GM13976 (cell line): ENCODE data around the gene SFMBT2.

Experiments used
- DNase-seq: peaks from one replicate; pipeline ENCODE4 v3.0.0; 2012; ENCODE audit warnings: low spot score
- in situ Hi-C: fragments of 300-500 bp; cut with MboI; formaldehyde crosslinking; loops from one replicate; pipeline ENCODE4 v1.12.0; 2022; ENCODE audit warnings: low sequenced_read_pairs, mixed read lengths, inconsistent platforms; ENCODE audit not compliant: unreplicated experiment
- TF ChIP-seq, protein P1 (sequence below): IDR thresholded peaks from 2 replicates; pipeline ENCODE4 v1.5.1; 2012; ENCODE audit warnings: borderline replicate concordance, mild to moderate bottlenecking; ENCODE audit not compliant: insufficient read depth; ENCODE audit errors: extremely low read depth, missing control alignments, control extremely low read depth

Gene SFMBT2

DNA sequence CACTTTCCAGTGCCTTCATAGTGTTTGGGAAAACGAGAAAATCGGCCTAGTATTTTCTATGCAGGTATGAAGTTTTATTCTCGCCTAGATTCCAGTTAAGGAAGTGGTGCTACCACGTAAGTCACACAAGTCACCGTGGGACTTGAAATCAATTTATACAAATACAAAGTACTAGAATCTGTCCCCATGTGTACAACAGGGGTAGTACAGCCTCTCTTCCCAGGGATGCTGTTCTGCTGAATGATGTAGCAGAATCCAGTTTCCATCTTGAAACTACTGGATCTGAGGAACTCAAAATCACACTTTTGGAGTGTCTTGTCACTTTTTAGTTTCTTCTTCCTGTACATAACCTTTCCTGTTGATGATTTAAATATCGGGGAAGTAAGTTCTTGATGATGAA, 129.4 kb downstream of the SFMBT2 start:
- in situ Hi-C loops, result no loop called here
- TF ChIP-seq, protein P1, sequence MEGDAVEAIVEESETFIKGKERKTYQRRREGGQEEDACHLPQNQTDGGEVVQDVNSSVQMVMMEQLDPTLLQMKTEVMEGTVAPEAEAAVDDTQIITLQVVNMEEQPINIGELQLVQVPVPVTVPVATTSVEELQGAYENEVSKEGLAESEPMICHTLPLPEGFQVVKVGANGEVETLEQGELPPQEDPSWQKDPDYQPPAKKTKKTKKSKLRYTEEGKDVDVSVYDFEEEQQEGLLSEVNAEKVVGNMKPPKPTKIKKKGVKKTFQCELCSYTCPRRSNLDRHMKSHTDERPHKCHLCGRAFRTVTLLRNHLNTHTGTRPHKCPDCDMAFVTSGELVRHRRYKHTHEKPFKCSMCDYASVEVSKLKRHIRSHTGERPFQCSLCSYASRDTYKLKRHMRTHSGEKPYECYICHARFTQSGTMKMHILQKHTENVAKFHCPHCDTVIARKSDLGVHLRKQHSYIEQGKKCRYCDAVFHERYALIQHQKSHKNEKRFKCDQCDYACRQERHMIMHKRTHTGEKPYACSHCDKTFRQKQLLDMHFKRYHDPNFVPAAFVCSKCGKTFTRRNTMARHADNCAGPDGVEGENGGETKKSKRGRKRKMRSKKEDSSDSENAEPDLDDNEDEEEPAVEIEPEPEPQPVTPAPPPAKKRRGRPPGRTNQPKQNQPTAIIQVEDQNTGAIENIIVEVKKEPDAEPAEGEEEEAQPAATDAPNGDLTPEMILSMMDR, result no peak
- no peak for DNase-seq

DNA sequence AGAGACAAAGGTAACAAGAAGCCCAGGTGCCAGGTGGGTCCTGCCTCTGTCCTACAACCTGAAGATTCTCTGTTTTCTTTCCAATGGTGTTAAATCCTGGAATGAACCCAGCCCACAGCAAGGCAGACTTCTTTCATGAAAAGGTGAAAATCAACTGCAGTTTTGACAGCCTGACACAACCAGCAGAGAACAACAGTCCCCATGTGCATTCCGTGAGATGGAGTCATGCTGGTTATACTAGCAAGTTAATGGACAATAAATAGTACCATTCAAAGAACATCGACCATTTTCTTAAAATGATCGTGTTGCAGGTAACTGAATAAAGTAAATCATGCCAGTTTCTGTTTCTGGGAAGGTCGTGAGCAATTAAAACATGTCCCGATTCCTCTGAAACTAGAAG, 131.5 kb downstream of the SFMBT2 start:
- no peak for DNase-seq
- in situ Hi-C loops, result no loop called here
- TF ChIP-seq, protein P1, result no peak

DNA sequence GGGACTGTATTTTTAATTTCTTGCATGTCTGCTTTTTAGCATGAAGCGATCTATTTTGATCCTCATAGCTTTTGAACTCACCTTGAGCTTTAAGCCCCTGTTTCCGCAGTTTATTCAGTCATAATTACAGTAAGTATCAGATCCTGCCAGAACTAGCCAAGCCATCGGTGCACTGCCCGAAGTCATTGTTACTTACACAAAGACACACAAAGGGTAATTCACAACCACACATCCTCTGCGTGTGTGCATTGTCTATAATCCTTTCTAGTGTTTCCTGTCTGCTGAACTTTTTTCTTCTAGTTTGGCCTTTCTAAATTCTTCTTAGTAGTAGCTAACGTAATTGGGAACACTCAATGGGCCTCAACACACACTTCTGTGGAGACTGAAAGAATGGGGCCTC, 133.0 kb downstream of the SFMBT2 start:
- in situ Hi-C loops, result no loop called here

DNA sequence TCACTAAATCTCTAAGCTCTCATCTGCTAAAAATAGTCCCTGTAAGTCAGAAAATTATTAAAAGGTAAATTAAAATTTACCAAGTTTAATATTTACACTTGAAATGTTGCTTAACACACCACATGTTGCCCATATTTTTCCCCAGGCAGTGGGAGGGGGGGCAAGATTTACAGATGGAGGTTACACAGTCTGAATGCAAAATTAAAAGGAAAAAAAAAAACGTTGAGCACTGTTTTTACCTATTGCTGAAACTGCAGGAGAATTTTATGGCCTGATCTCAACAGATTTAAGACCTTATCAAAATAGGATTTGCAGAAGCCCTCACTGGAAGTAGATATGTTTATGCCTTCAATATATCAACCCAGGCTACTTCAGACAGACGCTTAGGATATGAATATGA, 133.4 kb downstream of the SFMBT2 start:
- in situ Hi-C loops, result no loop called here
- TF ChIP-seq, protein P1, result no peak
- no peak for DNase-seq

More for the DNA sequence above, 133.0 kb downstream of the SFMBT2 start:
- DNase-seq, result no peak
- TF ChIP-seq, protein P1, result no peak

DNA sequence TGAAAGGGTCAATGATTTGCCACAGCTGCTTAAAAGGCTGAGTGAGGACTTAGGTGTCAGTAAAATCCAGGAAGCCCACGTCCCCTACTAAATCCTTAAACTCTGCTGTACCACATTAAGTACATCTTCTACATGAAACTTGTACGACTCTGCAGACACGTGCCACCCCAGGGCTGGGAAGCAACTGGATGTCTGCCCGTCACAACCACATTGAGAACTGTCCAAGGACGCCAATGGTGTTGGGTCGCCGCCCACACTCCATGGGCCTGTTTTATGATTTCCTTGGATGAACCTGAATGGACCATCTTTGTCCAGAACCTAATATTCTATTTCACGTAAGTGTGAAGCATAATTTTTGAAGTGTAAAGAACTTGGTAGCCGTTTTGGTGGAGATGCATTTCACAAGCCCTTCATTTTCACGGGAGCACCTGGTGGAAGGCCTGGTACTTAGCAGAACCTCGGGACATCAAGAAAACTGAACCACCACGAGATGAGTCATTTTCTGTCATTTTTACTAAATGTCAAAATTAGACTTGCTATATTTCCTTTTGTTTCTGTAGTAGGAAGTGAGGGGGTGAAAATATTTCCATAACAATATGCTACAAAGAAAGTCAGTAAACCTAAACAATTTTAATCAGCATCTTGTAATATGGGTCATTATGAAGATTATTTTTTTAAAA, 134.9 kb downstream of the SFMBT2 start:
- no peak for DNase-seq
- in situ Hi-C loops, result no loop called here
- TF ChIP-seq, protein P1, result no peak

DNA sequence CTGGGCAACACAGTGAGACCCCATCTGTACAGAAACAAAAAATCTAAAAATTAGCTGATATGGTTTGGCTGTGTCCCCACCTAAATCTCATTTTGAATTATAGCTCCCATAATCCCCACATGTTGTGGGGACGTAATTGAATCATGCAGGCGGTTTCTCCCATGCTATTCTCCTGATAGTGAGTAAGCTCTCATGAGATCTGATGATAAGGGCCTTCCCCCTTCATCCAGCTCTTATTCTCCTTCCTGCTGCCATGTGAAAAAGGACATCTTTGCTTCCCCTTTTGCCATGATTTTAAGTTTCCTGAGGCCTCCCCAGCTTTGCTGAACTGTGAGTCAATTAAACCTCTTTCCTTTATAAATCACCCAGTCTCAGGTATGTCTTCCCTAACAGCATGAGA, 136.5 kb downstream of the SFMBT2 start:
- in situ Hi-C loops, result no loop called here
- TF ChIP-seq, protein P1, result no peak
- no peak for DNase-seq
